ENCODE results near the gene RIIAD1. TPM values are rescaled to one million over a fixed set of nuclear protein-coding genes. Genes with fewer than 3 reads are reported as not detected.

RIIAD1 gene
- total RNA-seq, 1 experiment from 2014 or later, result 0.12 TPM

GRCh38 chr1:151718011-151718431 lies 3.3 kb upstream of the RIIAD1 start (continued):
- TF ChIP-seq ZFX (IDR thresholded peaks at IDR 0.05) (no peak), YY1 (IDR thresholded peaks at IDR 0.05; ENCODE audit: extremely low read depth, insufficient replicate concordance, low read depth, low read length) (no peak), SIN3A (IDR thresholded peaks at IDR 0.05; ENCODE audit: low read depth) (no peak), EZH2 (IDR thresholded peaks at IDR 0.05) (no peak), EGR1 (IDR thresholded peaks at IDR 0.05; ENCODE audit: low read depth) (no peak)

GRCh38 chr1:151718666-151719065 lies 2.7 kb upstream of the RIIAD1 start:
- CTCF ChIA-PET, result no interaction called here
- Histone ChIP-seq H3K4me1 (ENCODE audit: control insufficient read depth in 1 of 2, insufficient read depth in 2 of 2, low read length in 2 of 2) (no peaks in the 10 kb centered on the region), H3K4me2 (ENCODE audit: low read length) (no peak overlapping the region), H3K79me2 (ENCODE audit: insufficient read depth, low read length) (no peaks in the 10 kb centered on the region), H3K9me2 (ENCODE audit: insufficient read depth) (no peaks in the 10 kb centered on the region), H3K27ac (ENCODE audit: low read depth, low read length) (no peak overlapping the region), H3K4me3 (replicated peaks in 1 of 2; ENCODE audit: low read depth in 1 of 2, low read length in 2 of 2) (no peak overlapping the region), H4K20me1 (ENCODE audit: insufficient read depth) (no peaks in the 10 kb centered on the region), H3K9ac (ENCODE audit: low read length) (no peak overlapping the region), H3K36me3 (ENCODE audit: control insufficient read depth in 1 of 2, insufficient read depth in 2 of 2, low read length in 2 of 2) (no peaks in the 10 kb centered on the region), H3K27me3 (ENCODE audit: insufficient read depth, low read length) (peaks cover 28% of the 10 kb centered on the region), H3K9me3 (ENCODE audit: control insufficient read depth in 1 of 2, insufficient read depth in 1 of 2, low read depth in 1 of 2, low read length in 2 of 2) (no peaks in the 10 kb centered on the region), H2AFZ (ENCODE audit: low read depth, low read length, poor library complexity, severe bottlenecking) (no peak overlapping the region)
- BruUV-seq (replicated peaks), result no TSS peak
- ATAC-seq, result no peak
- TF ChIP-seq, protein P1, sequence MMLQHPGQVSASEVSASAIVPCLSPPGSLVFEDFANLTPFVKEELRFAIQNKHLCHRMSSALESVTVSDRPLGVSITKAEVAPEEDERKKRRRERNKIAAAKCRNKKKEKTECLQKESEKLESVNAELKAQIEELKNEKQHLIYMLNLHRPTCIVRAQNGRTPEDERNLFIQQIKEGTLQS (IDR thresholded peaks at IDR 0.05), result no peak
- no peak for TF ChIP-seq RAD21 (IDR thresholded peaks at IDR 0.05; ENCODE audit: low read depth)
- TF ChIP-seq EGR1 (IDR thresholded peaks at IDR 0.05; ENCODE audit: low read depth), result no peak
- TF ChIP-seq POLR2A (IDR thresholded peaks at IDR 0.05; ENCODE audit: borderline replicate concordance, extremely low read depth, insufficient read depth, insufficient read length), result no peak
- TF ChIP-seq EZH2phosphoT487 (IDR thresholded peaks at IDR 0.05; ENCODE audit: borderline replicate concordance), result no peak
- no peak for TF ChIP-seq EZH2 (IDR thresholded peaks at IDR 0.05)
- POLR2A ChIA-PET, result no interaction called here
- DNase-seq (ENCODE audit: low read depth, low spot score), result no peak
- RAD21 ChIA-PET (ENCODE audit: low non-redundant PET in 1 of 2, low total read pairs in 2 of 2, uncharacterized antibody in 2 of 2, unreplicated experiment in 2 of 2), result no interaction called here
- intact Hi-C loops (cut with micrococcal nuclease), result no loop called here

GRCh38 chr1:151720125-151720524 lies 1.2 kb upstream of the RIIAD1 start:
- DNase-seq (ENCODE audit: low read depth, low spot score), result no peak
- Histone ChIP-seq H3K79me2 (ENCODE audit: insufficient read depth, low read length) (no peaks in the 10 kb centered on the region), H3K36me3 (ENCODE audit: control insufficient read depth in 1 of 2, insufficient read depth in 2 of 2, low read length in 2 of 2) (no peaks in the 10 kb centered on the region), H3K27me3 (ENCODE audit: insufficient read depth, low read length) (peaks cover 28% of the 10 kb centered on the region), H2AFZ (ENCODE audit: low read depth, low read length, poor library complexity, severe bottlenecking) (no peak overlapping the region), H3K4me2 (ENCODE audit: low read length) (no peak overlapping the region), H3K27ac (ENCODE audit: low read depth, low read length) (no peak overlapping the region), H3K9me2 (ENCODE audit: insufficient read depth) (no peaks in the 10 kb centered on the region), H3K4me1 (ENCODE audit: control insufficient read depth in 1 of 2, insufficient read depth in 2 of 2, low read length in 2 of 2) (no peaks in the 10 kb centered on the region), H3K9me3 (ENCODE audit: control insufficient read depth in 1 of 2, insufficient read depth in 1 of 2, low read depth in 1 of 2, low read length in 2 of 2) (no peaks in the 10 kb centered on the region), H3K4me3 (replicated peaks in 1 of 2; ENCODE audit: low read depth in 1 of 2, low read length in 2 of 2) (no peak overlapping the region), H3K9ac (ENCODE audit: low read length) (no peak overlapping the region), H4K20me1 (ENCODE audit: insufficient read depth) (no peaks in the 10 kb centered on the region)
- BruUV-seq (replicated peaks), result no TSS peak
- ChIA-PET POLR2A (interaction anchor here (0.5 kb wide), 1 partner anchor 37 kb away, joined by 6 read pairs; no protein-coding TSS in a partner anchor), CTCF (no interaction called here), RAD21 (ENCODE audit: low non-redundant PET in 1 of 2, low total read pairs in 2 of 2, uncharacterized antibody in 2 of 2, unreplicated experiment in 2 of 2) (no interaction called here)
- intact Hi-C loops (cut with micrococcal nuclease), result no loop called here
- no peak for ATAC-seq
- TF ChIP-seq SP1 (IDR thresholded peaks at IDR 0.05; ENCODE audit: low read depth) (no peak), CTCF (IDR thresholded peaks at IDR 0.05 in 2 of 3, conservative IDR thresholded peaks at IDR 0.05 in 1 of 3; ENCODE audit: borderline replicate concordance in 1 of 3, insufficient read depth in 1 of 3, low read depth in 2 of 3, low read length in 2 of 3) (no peak), EGR1 (IDR thresholded peaks at IDR 0.05; ENCODE audit: low read depth) (no peak), ZNF274 (IDR thresholded peaks at IDR 0.05; ENCODE audit: low read depth, low read length) (no peak), ELF1 (IDR thresholded peaks at IDR 0.05; ENCODE audit: borderline replicate concordance, low read depth) (no peak), POLR2A (IDR thresholded peaks at IDR 0.05; ENCODE audit: borderline replicate concordance, extremely low read depth, insufficient read depth, insufficient read length) (no peak)
- TF ChIP-seq, protein P2, sequence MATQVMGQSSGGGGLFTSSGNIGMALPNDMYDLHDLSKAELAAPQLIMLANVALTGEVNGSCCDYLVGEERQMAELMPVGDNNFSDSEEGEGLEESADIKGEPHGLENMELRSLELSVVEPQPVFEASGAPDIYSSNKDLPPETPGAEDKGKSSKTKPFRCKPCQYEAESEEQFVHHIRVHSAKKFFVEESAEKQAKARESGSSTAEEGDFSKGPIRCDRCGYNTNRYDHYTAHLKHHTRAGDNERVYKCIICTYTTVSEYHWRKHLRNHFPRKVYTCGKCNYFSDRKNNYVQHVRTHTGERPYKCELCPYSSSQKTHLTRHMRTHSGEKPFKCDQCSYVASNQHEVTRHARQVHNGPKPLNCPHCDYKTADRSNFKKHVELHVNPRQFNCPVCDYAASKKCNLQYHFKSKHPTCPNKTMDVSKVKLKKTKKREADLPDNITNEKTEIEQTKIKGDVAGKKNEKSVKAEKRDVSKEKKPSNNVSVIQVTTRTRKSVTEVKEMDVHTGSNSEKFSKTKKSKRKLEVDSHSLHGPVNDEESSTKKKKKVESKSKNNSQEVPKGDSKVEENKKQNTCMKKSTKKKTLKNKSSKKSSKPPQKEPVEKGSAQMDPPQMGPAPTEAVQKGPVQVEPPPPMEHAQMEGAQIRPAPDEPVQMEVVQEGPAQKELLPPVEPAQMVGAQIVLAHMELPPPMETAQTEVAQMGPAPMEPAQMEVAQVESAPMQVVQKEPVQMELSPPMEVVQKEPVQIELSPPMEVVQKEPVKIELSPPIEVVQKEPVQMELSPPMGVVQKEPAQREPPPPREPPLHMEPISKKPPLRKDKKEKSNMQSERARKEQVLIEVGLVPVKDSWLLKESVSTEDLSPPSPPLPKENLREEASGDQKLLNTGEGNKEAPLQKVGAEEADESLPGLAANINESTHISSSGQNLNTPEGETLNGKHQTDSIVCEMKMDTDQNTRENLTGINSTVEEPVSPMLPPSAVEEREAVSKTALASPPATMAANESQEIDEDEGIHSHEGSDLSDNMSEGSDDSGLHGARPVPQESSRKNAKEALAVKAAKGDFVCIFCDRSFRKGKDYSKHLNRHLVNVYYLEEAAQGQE (IDR thresholded peaks at IDR 0.05; ENCODE audit: low read depth), result no peak
